Measurements from ENCODE around the gene RFX1.
"Not testable (repeated sequence)": the region's sequence is repeated elsewhere in the genome, so short reads cannot be mapped to it uniquely, and the experiment has no call there.

RFX1 gene

GRCh38 chr19:14050512-14050911, 44.4 kb upstream of the RFX1 start:
- no peak overlapping the region for H3K9ac ChIP-seq (ENCODE audit: low read length)
- no peaks in the 10 kb centered on the region for H3K4me1 ChIP-seq (ENCODE audit: low read length)
- H3K4me3 ChIP-seq (ENCODE audit: low read length): no peak overlapping the region
- no peaks in the 10 kb centered on the region for H3K27me3 ChIP-seq (ENCODE audit: low read depth, low read length)
- no peaks in the 10 kb centered on the region for H3K9me3 ChIP-seq (ENCODE audit: insufficient read depth, low read length)
- no peak overlapping the region for H2AFZ ChIP-seq (ENCODE audit: low read depth, low read length)
- peaks cover 18% of the 10 kb centered on the region for H3K36me3 ChIP-seq (replicated peaks; ENCODE audit: low read depth, low read length)
- H4K20me1 ChIP-seq (ENCODE audit: insufficient read depth, low read length): no peaks in the 10 kb centered on the region
- H3K79me2 ChIP-seq (ENCODE audit: low read length): no peaks in the 10 kb centered on the region
- no peak overlapping the region for H3K27ac ChIP-seq (ENCODE audit: low read length)
- TF ChIP-seq CTCF (IDR thresholded peaks at IDR 0.05; ENCODE audit: low read depth, low read length) (no peak), EZH2phosphoT487 (IDR thresholded peaks at IDR 0.05; ENCODE audit: low read depth) (no peak)
- no peak overlapping the region for H3K4me2 ChIP-seq (ENCODE audit: low read length)

GRCh38 chr19:14048443-14049153, 42.5 kb upstream of the RFX1 start:
- Histone ChIP-seq H3K4me2 (ENCODE audit: low read length) (no peak overlapping the region), H3K79me2 (ENCODE audit: low read length) (no peaks in the 10 kb centered on the region), H3K4me3 (ENCODE audit: low read length) (no peak overlapping the region), H3K27ac (ENCODE audit: low read length) (no peak overlapping the region), H3K9ac (ENCODE audit: low read length) (no peak overlapping the region), H3K9me3 (ENCODE audit: insufficient read depth, low read length) (no peaks in the 10 kb centered on the region), H4K20me1 (ENCODE audit: insufficient read depth, low read length) (no peaks in the 10 kb centered on the region), H2AFZ (ENCODE audit: low read depth, low read length) (no peak overlapping the region), H3K27me3 (ENCODE audit: low read depth, low read length) (no peaks in the 10 kb centered on the region), H3K4me1 (ENCODE audit: low read length) (no peaks in the 10 kb centered on the region), H3K36me3 (replicated peaks; ENCODE audit: low read depth, low read length) (peaks cover 18% of the 10 kb centered on the region)
- TF ChIP-seq CTCF (IDR thresholded peaks at IDR 0.05; ENCODE audit: low read depth, low read length): peak; percentile 94
- no peak for TF ChIP-seq EZH2phosphoT487 (IDR thresholded peaks at IDR 0.05; ENCODE audit: low read depth)

- H3K4me1 ChIP-seq (ENCODE audit: low read length); H3K79me2 ChIP-seq (ENCODE audit: low read length); H4K20me1 ChIP-seq (ENCODE audit: insufficient read depth, low read length); H3K9ac ChIP-seq (ENCODE audit: low read length); H3K27ac ChIP-seq (ENCODE audit: low read length); H3K9me3 ChIP-seq (ENCODE audit: insufficient read depth, low read length); H3K27me3 ChIP-seq (ENCODE audit: low read depth, low read length); H3K4me2 ChIP-seq (ENCODE audit: low read length); H2AFZ ChIP-seq (ENCODE audit: low read depth, low read length); H3K4me3 ChIP-seq (ENCODE audit: low read length): not testable (repeated sequence)
- peaks cover 17% of the 10 kb centered on the region for H3K36me3 ChIP-seq (replicated peaks; ENCODE audit: low read depth, low read length)
These were observed 41.7 kb upstream of the RFX1 start for GRCh38 chr19:14047866-14048265.

- H3K27me3 ChIP-seq (ENCODE audit: low read depth, low read length); H3K9ac ChIP-seq (ENCODE audit: low read length); H3K27ac ChIP-seq (ENCODE audit: low read length); H3K9me3 ChIP-seq (ENCODE audit: insufficient read depth, low read length); H3K4me3 ChIP-seq (ENCODE audit: low read length); H3K36me3 ChIP-seq (replicated peaks; ENCODE audit: low read depth, low read length); H2AFZ ChIP-seq (ENCODE audit: low read depth, low read length); H3K79me2 ChIP-seq (ENCODE audit: low read length); H4K20me1 ChIP-seq (ENCODE audit: insufficient read depth, low read length); H3K4me2 ChIP-seq (ENCODE audit: low read length); H3K4me1 ChIP-seq (ENCODE audit: low read length): not testable (repeated sequence)
- peak; percentile 70 for TF ChIP-seq CTCF (IDR thresholded peaks at IDR 0.05; ENCODE audit: low read depth, low read length)
These were observed 36.8 kb upstream of the RFX1 start for GRCh38 chr19:14042659-14043608.

Data from OCI-LY3 (cell line).